ENCODE measurements around the gene ABCA1. TPM values are rescaled to one million over a fixed set of nuclear protein-coding genes. Genes with fewer than 3 reads are reported as not detected.
"Not testable (repeated sequence)": the region's sequence is repeated elsewhere in the genome, so short reads cannot be mapped to it uniquely, and the experiment has no call there.

The ABCA1 gene
- total RNA-seq, 1 experiment from 2014 or later: 0.69 TPM

- Histone ChIP-seq H3K27me3 (replicated peaks; ENCODE audit: insufficient read depth, low read depth, low read length, poor library complexity) (no peaks in the 10 kb centered on the region), H3K4me1 (ENCODE audit: insufficient read depth, low read length, poor library complexity, severe bottlenecking) (no peaks in the 10 kb centered on the region), H3K4me3 (ENCODE audit: low read depth, low read length, poor library complexity, severe bottlenecking) (no peak overlapping the region), H3K9me3 (ENCODE audit: low read depth, low read length, poor library complexity, severe bottlenecking) (no peaks in the 10 kb centered on the region), H3K27ac (ENCODE audit: low read depth, low read length, poor library complexity, severe bottlenecking) (no peak overlapping the region), H3K36me3 (ENCODE audit: insufficient read depth, low read length, poor library complexity, severe bottlenecking) (no peaks in the 10 kb centered on the region)
- DNase-seq (ENCODE audit: low spot score): no peak
- POLR2A ChIA-PET (ENCODE audit: low non-redundant PET): no interaction called here
- CTCF ChIA-PET: no interaction called here
- intact Hi-C loops (cut with micrococcal nuclease; ENCODE audit: unreplicated experiment): no loop called here
- no peak for TF ChIP-seq EZH2 (IDR thresholded peaks at IDR 0.05; ENCODE audit: borderline replicate concordance, low read depth, low read length, poor library complexity, severe bottlenecking)
- TF ChIP-seq CTCF (conservative IDR thresholded peaks at IDR 0.05; ENCODE audit: low read depth, low read length): no peak
- BruUV-seq (replicated peaks): no TSS peak
Measured at GRCh38 chr9:104774132-104774531, 153.8 kb downstream of the ABCA1 start.

- CTCF ChIA-PET: no interaction called here
- intact Hi-C loops (cut with micrococcal nuclease; ENCODE audit: unreplicated experiment): no loop called here
Measured at GRCh38 chr9:104772714-104773510, 155.0 kb downstream of the ABCA1 start.

GRCh38 chr9:104769655-104770054 lies 158.3 kb downstream of the ABCA1 start:
- Histone ChIP-seq H3K4me1 (ENCODE audit: insufficient read depth, low read length, poor library complexity, severe bottlenecking) (no peaks in the 10 kb centered on the region), H3K27ac (ENCODE audit: low read depth, low read length, poor library complexity, severe bottlenecking) (no peak overlapping the region), H3K36me3 (ENCODE audit: insufficient read depth, low read length, poor library complexity, severe bottlenecking) (no peaks in the 10 kb centered on the region), H3K9me3 (ENCODE audit: low read depth, low read length, poor library complexity, severe bottlenecking) (no peaks in the 10 kb centered on the region), H3K4me3 (ENCODE audit: low read depth, low read length, poor library complexity, severe bottlenecking) (no peak overlapping the region), H3K27me3 (replicated peaks; ENCODE audit: insufficient read depth, low read depth, low read length, poor library complexity) (no peaks in the 10 kb centered on the region)
- ChIA-PET CTCF (no interaction called here), POLR2A (ENCODE audit: low non-redundant PET) (no interaction called here)
- TF ChIP-seq EZH2 (IDR thresholded peaks at IDR 0.05; ENCODE audit: borderline replicate concordance, low read depth, low read length, poor library complexity, severe bottlenecking): no peak
- TF ChIP-seq CTCF (conservative IDR thresholded peaks at IDR 0.05; ENCODE audit: low read depth, low read length): no peak
- no peak for DNase-seq (ENCODE audit: low spot score)
- intact Hi-C loops (cut with micrococcal nuclease; ENCODE audit: unreplicated experiment): no loop called here
- BruUV-seq (replicated peaks): no TSS peak

More at GRCh38 chr9:104772714-104773510, 155.0 kb downstream of the ABCA1 start:
- no TSS peak for BruUV-seq (replicated peaks)
- Histone ChIP-seq H3K36me3 (ENCODE audit: insufficient read depth, low read length, poor library complexity, severe bottlenecking) (no peaks in the 10 kb centered on the region), H3K4me1 (ENCODE audit: insufficient read depth, low read length, poor library complexity, severe bottlenecking) (no peaks in the 10 kb centered on the region), H3K9me3 (ENCODE audit: low read depth, low read length, poor library complexity, severe bottlenecking) (no peaks in the 10 kb centered on the region), H3K27me3 (replicated peaks; ENCODE audit: insufficient read depth, low read depth, low read length, poor library complexity) (no peaks in the 10 kb centered on the region), H3K27ac (ENCODE audit: low read depth, low read length, poor library complexity, severe bottlenecking) (no peak overlapping the region), H3K4me3 (ENCODE audit: low read depth, low read length, poor library complexity, severe bottlenecking) (no peak overlapping the region)
- POLR2A ChIA-PET (ENCODE audit: low non-redundant PET): no interaction called here
- TF ChIP-seq CTCF (conservative IDR thresholded peaks at IDR 0.05; ENCODE audit: low read depth, low read length) (no peak), EZH2 (IDR thresholded peaks at IDR 0.05; ENCODE audit: borderline replicate concordance, low read depth, low read length, poor library complexity, severe bottlenecking) (no peak)
- DNase-seq (ENCODE audit: low spot score): no peak

- H3K4me1 ChIP-seq (ENCODE audit: insufficient read depth, low read length, poor library complexity, severe bottlenecking); H3K27ac ChIP-seq (ENCODE audit: low read depth, low read length, poor library complexity, severe bottlenecking); H3K4me3 ChIP-seq (ENCODE audit: low read depth, low read length, poor library complexity, severe bottlenecking); DNase-seq (ENCODE audit: low spot score); intact Hi-C loops (cut with micrococcal nuclease; ENCODE audit: unreplicated experiment); H3K36me3 ChIP-seq (ENCODE audit: insufficient read depth, low read length, poor library complexity, severe bottlenecking); H3K9me3 ChIP-seq (ENCODE audit: low read depth, low read length, poor library complexity, severe bottlenecking); POLR2A ChIA-PET (ENCODE audit: low non-redundant PET); BruUV-seq (replicated peaks); CTCF ChIA-PET; H3K27me3 ChIP-seq (replicated peaks; ENCODE audit: insufficient read depth, low read depth, low read length, poor library complexity): not testable (repeated sequence)
Measured at GRCh38 chr9:104769029-104769428, 158.9 kb downstream of the ABCA1 start.
